ENCODE data around the gene PDSS2. TPM values are rescaled to one million over a fixed set of nuclear protein-coding genes. Genes with fewer than 3 reads are reported as not detected.

PDSS2 gene
- total RNA-seq, 1 donor from 2014 or later = 6.5 TPM

- Mint-ChIP-seq H3K9me3 (ENCODE audit: unreplicated experiment) (no peaks in the 10 kb centered on the region), H3K36me3 (ENCODE audit: unreplicated experiment) (peaks cover 12% of the 10 kb centered on the region), H3K27me3 (ENCODE audit: unreplicated experiment) (no peaks in the 10 kb centered on the region), H3K4me1 (ENCODE audit: low read depth, unreplicated experiment) (peaks cover 9% of the 10 kb centered on the region), H3K4me3 (ENCODE audit: unreplicated experiment) (no peak overlapping the region), H3K27ac (ENCODE audit: unreplicated experiment) (no peak overlapping the region)
- no peak for TF ChIP-seq CTCF (IDR thresholded peaks at IDR 0.05; ENCODE audit: partially characterized antibody, unreplicated experiment)
- DNase-seq = no peak
Measured at GRCh38 chr6:107207251-107207873, 252.0 kb downstream of the PDSS2 start.

- Mint-ChIP-seq H3K9me3 (ENCODE audit: unreplicated experiment) (no peaks in the 10 kb centered on the region), H3K4me3 (ENCODE audit: unreplicated experiment) (no peak overlapping the region)
Measured at GRCh38 chr6:107205058-107205998, 254.0 kb downstream of the PDSS2 start.

GRCh38 chr6:107202876-107203468 is 256.4 kb downstream of the PDSS2 start:
- no peak for DNase-seq
- peaks cover 3% of the 10 kb centered on the region for H3K4me1 Mint-ChIP-seq (ENCODE audit: low read depth, unreplicated experiment)
- H3K27me3 Mint-ChIP-seq (ENCODE audit: unreplicated experiment) = no peaks in the 10 kb centered on the region
- H3K4me3 Mint-ChIP-seq (ENCODE audit: unreplicated experiment) = no peak overlapping the region
- H3K36me3 Mint-ChIP-seq (ENCODE audit: unreplicated experiment) = peaks cover 12% of the 10 kb centered on the region
- no peak overlapping the region for H3K27ac Mint-ChIP-seq (ENCODE audit: unreplicated experiment)
- TF ChIP-seq CTCF (IDR thresholded peaks at IDR 0.05; ENCODE audit: partially characterized antibody, unreplicated experiment) = no peak
- H3K9me3 Mint-ChIP-seq (ENCODE audit: unreplicated experiment) = no peaks in the 10 kb centered on the region

More at GRCh38 chr6:107205058-107205998, 254.0 kb downstream of the PDSS2 start:
- DNase-seq = no peak
- H3K27ac Mint-ChIP-seq (ENCODE audit: unreplicated experiment) = no peak overlapping the region
- H3K4me1 Mint-ChIP-seq (ENCODE audit: low read depth, unreplicated experiment) = peaks cover 9% of the 10 kb centered on the region
- no peak for TF ChIP-seq CTCF (IDR thresholded peaks at IDR 0.05; ENCODE audit: partially characterized antibody, unreplicated experiment)
- no peaks in the 10 kb centered on the region for H3K27me3 Mint-ChIP-seq (ENCODE audit: unreplicated experiment)
- peaks cover 12% of the 10 kb centered on the region for H3K36me3 Mint-ChIP-seq (ENCODE audit: unreplicated experiment)

- H3K4me1 Mint-ChIP-seq (ENCODE audit: low read depth, unreplicated experiment) = no peaks in the 10 kb centered on the region
- no peak for TF ChIP-seq CTCF (IDR thresholded peaks at IDR 0.05; ENCODE audit: partially characterized antibody, unreplicated experiment)
- H3K4me3 Mint-ChIP-seq (ENCODE audit: unreplicated experiment) = no peak overlapping the region
- no peaks in the 10 kb centered on the region for H3K9me3 Mint-ChIP-seq (ENCODE audit: unreplicated experiment)
- H3K27ac Mint-ChIP-seq (ENCODE audit: unreplicated experiment) = no peak overlapping the region
- H3K36me3 Mint-ChIP-seq (ENCODE audit: unreplicated experiment) = peaks cover 5% of the 10 kb centered on the region
- no peak for DNase-seq
- no peaks in the 10 kb centered on the region for H3K27me3 Mint-ChIP-seq (ENCODE audit: unreplicated experiment)
Measured at GRCh38 chr6:107198631-107199416, 260.5 kb downstream of the PDSS2 start.

All from glutamatergic neuron (in vitro differentiated cells).